Stimulated activated CD4-positive, alpha-beta T cell treated with anti-CD3 and anti-CD28 coated beads, Interleukin-4, amount 100 ng/mL, for 1 hour (primary cell): ENCODE results near the gene IL36G.
A peak's percentile ranks its signal among the peaks of the same experiment; 100 is the strongest.
"Not testable (repeated sequence)": the region's sequence is repeated elsewhere in the genome, so short reads cannot be mapped to it uniquely, and the experiment has no call there.

ENCODE experiments used
- DNase-seq: peaks from one replicate; pipeline ENCODE4 v3.0.0-alpha.2; 2020

IL36G gene

GRCh38 chr2:112977559-112978056 is at the start of gene IL36G:
IL36G (plus strand) TSS chr2:112978006; CDS start chr2:112978639, 633 bp downstream.
- DNase-seq, result no peak

- DNase-seq, result no peak
Measured at GRCh38 chr2:112933261-112933660, 44.5 kb upstream of the IL36G start.

- DNase-seq, result not testable (repeated sequence)
Measured at GRCh38 chr2:112934117-112934516, 43.7 kb upstream of the IL36G start.

- DNase-seq, result no peak
Measured at GRCh38 chr2:112936927-112937232, 40.9 kb upstream of the IL36G start.

- DNase-seq, result no peak
Measured at GRCh38 chr2:112938904-112939303, 38.9 kb upstream of the IL36G start.

- DNase-seq, result no peak
Measured at GRCh38 chr2:112939425-112939824, 38.4 kb upstream of the IL36G start.

- no peak for DNase-seq
Measured at GRCh38 chr2:112940859-112941625, 36.8 kb upstream of the IL36G start.

- peak; percentile 55 for DNase-seq
Measured at GRCh38 chr2:112941753-112942653, 35.8 kb upstream of the IL36G start.

GRCh38 chr2:112942654-112943002 is 35.2 kb upstream of the IL36G start:
- no peak for DNase-seq

GRCh38 chr2:112944971-112945370 is 32.8 kb upstream of the IL36G start:
- no peak for DNase-seq

- no peak for DNase-seq
Measured at GRCh38 chr2:112946086-112946485, 31.7 kb upstream of the IL36G start.

- DNase-seq, result no peak
Measured at GRCh38 chr2:112947374-112947773, 30.4 kb upstream of the IL36G start.

- DNase-seq, result no peak
Measured at GRCh38 chr2:112949456-112949855, 28.4 kb upstream of the IL36G start.

- no peak for DNase-seq
Measured at GRCh38 chr2:112954364-112954763, 23.4 kb upstream of the IL36G start.

- no peak for DNase-seq
Measured at GRCh38 chr2:112957511-112957910, 20.3 kb upstream of the IL36G start.

GRCh38 chr2:112958428-112959108 is 19.2 kb upstream of the IL36G start:
- no peak for DNase-seq

GRCh38 chr2:112959109-112959812 is 18.5 kb upstream of the IL36G start:
- no peak for DNase-seq

GRCh38 chr2:112960230-112960825 is 17.5 kb upstream of the IL36G start:
- no peak for DNase-seq

- DNase-seq, result no peak
Measured at GRCh38 chr2:112962308-112963175, 15.3 kb upstream of the IL36G start.

- DNase-seq, result no peak
Measured at GRCh38 chr2:112967023-112967422, 10.8 kb upstream of the IL36G start.

- no peak for DNase-seq
Measured at GRCh38 chr2:112972423-112973086, 5.3 kb upstream of the IL36G start.
